PFSK-1 (cell line): ENCODE measurements around the gene RABIF. TPM values are rescaled to one million over a fixed set of nuclear protein-coding genes. Genes with fewer than 3 reads are reported as not detected.

Source experiments
- FOXP2 ChIP-seq: optimal IDR thresholded peaks from 2 replicates; pipeline ENCODE3; 2011; ENCODE audit warnings: borderline replicate concordance, control low read depth, inconsistent platforms; ENCODE audit not compliant: insufficient read depth; ENCODE audit errors: extremely low read length, extremely low read depth
- POLR2AphosphoS5 ChIP-seq: IDR thresholded peaks from 2 replicates; pipeline ENCODE4 v1.6.1; 2012; ENCODE audit warnings: low read depth, mild to moderate bottlenecking, control low read depth, low read length, moderate library complexity
- REST ChIP-seq, 2 experiments: IDR thresholded peaks; 2 replicates each; pipeline versions ENCODE4 v1.6.1 to v1.8.0; 2011 to 2012; ENCODE audit warnings: low read depth in 2 of 2, low read length in 2 of 2, control low read depth in 1 of 2, inconsistent platforms in 1 of 2, mild to moderate bottlenecking in 1 of 2, moderate library complexity in 1 of 2; ENCODE audit not compliant: insufficient read depth in 1 of 2
- SIN3A ChIP-seq: IDR thresholded peaks from 2 replicates; pipeline ENCODE4 v1.6.1; 2012; ENCODE audit warnings: mild to moderate bottlenecking, low read length, moderate library complexity, borderline replicate concordance; ENCODE audit not compliant: insufficient read depth
- TAF1 ChIP-seq: IDR thresholded peaks from 2 replicates; pipeline ENCODE4 v1.6.1; 2012; ENCODE audit warnings: low read length, control low read depth, borderline replicate concordance; ENCODE audit not compliant: insufficient read depth
- polyA plus RNA-seq: library from polyadenylated mRNA; unstranded; fragments of >200 nt; gene quantifications from one replicate; pipeline ENCODE4 v1.2.1, GENCODE V29; 2012; ENCODE audit warnings: low read depth, missing spikeins; ENCODE audit not compliant: insufficient read length

Gene RABIF
- 8.1 TPM for polyA plus RNA-seq

- peak; percentile 29; the same call in 1 of the 2 replicates for TF ChIP-seq TAF1
- peak; percentile 99 for TF ChIP-seq POLR2AphosphoS5
- peak; percentile 82; the same call in 1 of the 2 replicates for TF ChIP-seq SIN3A
- TF ChIP-seq FOXP2 = no peak
- no peak for TF ChIP-seq REST (IDR thresholded peaks at IDR 0.05; ENCODE audit: insufficient read depth in 1 of 2, low read depth in 2 of 2, low read length in 2 of 2)
Measured at GRCh38 chr1:202888531-202889360, at the start of gene RABIF. RABIF (minus strand) TSS chr1:202889149; CDS start chr1:202889098, 51 bp downstream.

GRCh38 chr1:202938287-202938925, 49.5 kb upstream of the RABIF start:
- TF ChIP-seq POLR2AphosphoS5 = no peak
- no peak for TF ChIP-seq FOXP2
- no peak for TF ChIP-seq REST (IDR thresholded peaks at IDR 0.05; ENCODE audit: insufficient read depth in 1 of 2, low read depth in 2 of 2, low read length in 2 of 2)
- no peak for TF ChIP-seq TAF1
- TF ChIP-seq SIN3A = no peak

GRCh38 chr1:202935844-202936243, 46.9 kb upstream of the RABIF start:
- TF ChIP-seq POLR2AphosphoS5 (no peak), TAF1 (no peak), SIN3A (no peak), REST (IDR thresholded peaks at IDR 0.05; ENCODE audit: insufficient read depth in 1 of 2, low read depth in 2 of 2, low read length in 2 of 2) (no peak), FOXP2 (no peak)

GRCh38 chr1:202934755-202935154, 45.8 kb upstream of the RABIF start:
- TF ChIP-seq FOXP2 = no peak
- peak; percentile 43 to 84; a peak in 3 of 4 replicates for TF ChIP-seq REST (IDR thresholded peaks at IDR 0.05; ENCODE audit: insufficient read depth in 1 of 2, low read depth in 2 of 2, low read length in 2 of 2)
